Globus pallidus (tissue), 1 donor: ENCODE data around the gene ERCC3.
"Not testable (repeated sequence)": the region's sequence is repeated elsewhere in the genome, so short reads cannot be mapped to it uniquely, and the experiment has no call there.

Source experiments
- DNase-seq: peaks from one replicate; pipeline ENCODE4 v3.0.0-alpha.2; 2015; ENCODE audit warnings: low spot score

The ERCC3 gene

DNA sequence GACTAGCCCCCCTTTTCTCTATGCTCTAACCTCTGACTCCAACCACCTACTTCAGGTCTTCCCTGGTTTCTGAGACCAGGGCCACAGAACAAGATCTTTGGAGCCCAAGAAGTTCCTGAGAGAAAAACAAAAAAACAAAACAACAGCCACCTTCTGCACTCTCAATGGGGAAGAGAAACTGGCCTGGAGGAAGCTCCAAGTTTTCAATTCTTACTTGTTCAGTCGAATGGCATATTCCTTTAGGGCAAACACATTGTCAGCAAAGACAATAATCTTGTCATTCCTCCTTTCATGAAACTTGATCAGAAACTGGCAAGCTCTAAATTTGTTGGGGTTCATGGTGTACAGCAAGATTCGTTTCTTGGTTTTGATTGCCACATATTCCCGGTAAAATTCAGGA is 15.0 kb downstream of the ERCC3 start:
- peak; percentile 19 for DNase-seq

DNA sequence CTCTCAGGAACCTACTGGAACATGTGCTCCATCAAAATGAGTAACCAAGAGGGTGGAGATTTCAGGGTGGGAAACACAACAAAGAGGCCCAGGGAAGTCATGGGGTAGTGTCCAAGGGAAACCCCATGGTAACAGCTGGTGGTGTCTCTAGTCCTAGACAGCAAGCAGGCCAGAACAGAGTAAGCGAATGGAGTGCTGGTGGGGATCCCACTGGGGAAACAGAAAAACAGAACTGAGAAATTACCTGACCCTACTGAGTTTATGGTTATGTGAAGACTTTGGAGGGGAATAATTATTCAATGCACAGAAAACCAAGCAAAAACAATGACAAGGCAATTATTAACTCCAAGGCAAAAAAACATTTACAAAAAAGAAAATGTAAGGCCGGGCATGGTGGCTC is 16.9 kb downstream of the ERCC3 start:
- DNase-seq = no peak

DNA sequence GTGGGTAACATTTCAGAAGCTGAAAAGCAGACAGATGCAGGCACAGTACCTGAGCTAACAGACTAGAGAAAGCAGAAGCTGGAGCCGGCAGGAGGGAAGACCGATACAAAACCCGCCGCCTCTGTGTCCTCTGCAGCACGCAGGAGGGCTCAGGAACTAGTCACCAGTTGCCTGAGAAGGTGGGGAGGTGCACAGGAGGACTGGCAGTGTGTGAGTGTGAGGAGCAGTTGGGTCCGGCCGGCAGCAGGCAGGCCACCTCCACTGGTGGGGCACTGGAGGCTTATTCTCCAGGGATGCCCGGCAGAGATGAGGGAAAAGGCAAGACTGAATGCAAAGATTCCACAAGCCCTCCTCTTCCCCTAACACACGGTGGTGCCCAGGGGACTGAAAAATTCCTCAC is 18.2 kb downstream of the ERCC3 start:
- no peak for DNase-seq

DNA sequence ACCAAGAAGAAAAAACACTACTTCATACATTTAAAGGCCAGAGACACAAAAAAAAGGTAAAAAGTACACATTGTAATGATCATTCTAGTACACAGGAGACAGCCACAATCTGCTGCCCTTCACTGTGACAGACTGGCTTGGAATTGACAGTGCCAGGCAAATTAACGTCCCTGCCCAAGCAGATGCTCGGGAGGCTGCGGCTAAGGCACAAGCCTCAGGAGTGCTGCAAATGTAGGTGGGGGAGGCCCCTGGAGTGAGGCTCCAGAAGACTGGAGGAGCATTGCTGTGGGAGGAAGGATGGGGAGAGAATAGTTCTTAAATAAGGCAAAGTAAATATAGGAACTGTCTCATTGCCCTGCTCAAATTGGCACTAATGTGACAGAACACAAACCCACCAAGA is 18.6 kb downstream of the ERCC3 start:
- DNase-seq = no peak

DNA sequence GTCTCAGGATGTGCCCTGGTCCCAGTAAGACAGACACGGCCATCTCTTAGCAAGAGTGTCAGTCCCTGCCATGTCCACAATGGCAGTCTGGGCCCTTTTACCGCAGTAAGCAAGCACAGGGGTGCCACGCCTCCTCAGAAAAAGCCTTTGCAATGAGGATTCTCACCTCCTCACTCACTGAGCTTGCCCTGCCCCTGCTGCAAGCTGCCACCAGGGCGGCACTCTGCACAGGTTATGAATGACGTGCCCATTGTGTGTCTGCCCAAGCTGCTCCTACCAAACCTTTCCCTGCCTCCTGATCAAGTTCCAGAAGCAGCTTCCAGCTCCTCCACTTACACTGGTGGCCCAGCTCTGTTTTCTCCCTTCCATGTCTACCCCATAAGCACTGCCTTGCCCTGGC is 23.3 kb downstream of the ERCC3 start:
- no peak for DNase-seq

DNA sequence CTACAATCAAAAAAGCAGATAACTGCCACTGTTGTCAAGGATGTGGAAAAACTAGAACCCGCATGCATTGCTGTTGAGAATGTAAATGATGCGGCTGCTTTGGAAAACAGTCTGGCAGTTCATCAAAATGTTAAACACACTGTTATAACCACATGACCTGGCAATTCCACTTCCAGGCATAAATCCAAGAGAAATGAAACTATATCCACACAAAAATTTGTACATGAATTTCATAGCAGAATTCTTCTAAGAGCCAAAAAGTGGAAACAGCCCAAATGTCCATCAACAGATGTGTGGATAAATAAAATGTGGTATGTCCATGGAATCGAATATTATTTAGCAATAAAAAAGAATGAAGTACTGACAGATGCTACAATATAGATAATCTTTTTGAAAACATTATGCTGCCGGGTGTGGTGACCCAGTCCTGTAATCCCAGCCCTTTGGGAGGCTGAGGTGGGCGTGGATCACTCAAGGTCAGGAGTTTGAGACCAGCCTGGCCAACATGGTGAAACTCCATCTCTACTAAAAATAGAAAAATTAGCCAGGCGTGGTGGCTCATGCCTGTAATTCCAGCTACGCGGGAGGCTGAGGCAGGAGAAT is 32.0 kb downstream of the ERCC3 start:
- DNase-seq = no peak

DNA sequence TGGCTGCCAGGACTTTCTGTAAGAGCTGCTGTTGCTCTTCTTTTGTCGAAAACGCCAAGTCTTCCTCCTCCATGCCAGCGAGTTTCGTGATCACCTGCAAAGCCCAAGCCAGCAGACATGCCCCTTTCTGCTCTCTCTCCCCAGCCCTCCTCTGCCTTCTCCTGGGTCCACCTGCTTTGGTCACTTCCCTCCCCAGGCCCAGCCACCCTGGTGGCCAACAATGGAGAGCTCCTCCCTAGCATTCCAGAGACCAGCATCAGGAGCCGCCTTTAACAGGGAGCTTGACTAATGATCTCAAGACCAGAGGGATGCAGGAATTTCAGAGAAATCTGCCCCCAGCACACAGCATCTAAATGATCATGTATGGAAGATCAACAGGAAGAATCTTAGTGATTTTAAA is 34.6 kb downstream of the ERCC3 start:
- no peak for DNase-seq

DNA sequence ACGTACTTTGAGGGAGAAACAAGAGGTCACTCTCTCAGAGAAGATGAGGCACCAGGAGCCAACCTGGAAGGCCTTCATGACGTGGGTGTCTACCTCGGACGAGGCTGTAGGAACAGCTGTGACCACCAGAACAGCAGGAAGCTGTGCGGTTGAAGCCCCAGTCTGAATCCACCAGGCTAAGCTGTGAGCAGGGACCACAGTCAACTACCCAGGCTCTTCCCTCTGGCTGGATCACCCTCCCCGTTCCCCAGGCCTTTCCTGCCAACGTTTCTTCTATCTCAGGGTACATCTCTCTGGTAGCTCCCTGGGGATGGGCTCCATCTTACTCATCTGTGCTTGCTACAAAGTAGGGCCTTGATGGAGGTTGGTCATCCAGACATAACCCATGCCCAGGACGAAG is 37.1 kb downstream of the ERCC3 start:
- DNase-seq = no peak

DNA sequence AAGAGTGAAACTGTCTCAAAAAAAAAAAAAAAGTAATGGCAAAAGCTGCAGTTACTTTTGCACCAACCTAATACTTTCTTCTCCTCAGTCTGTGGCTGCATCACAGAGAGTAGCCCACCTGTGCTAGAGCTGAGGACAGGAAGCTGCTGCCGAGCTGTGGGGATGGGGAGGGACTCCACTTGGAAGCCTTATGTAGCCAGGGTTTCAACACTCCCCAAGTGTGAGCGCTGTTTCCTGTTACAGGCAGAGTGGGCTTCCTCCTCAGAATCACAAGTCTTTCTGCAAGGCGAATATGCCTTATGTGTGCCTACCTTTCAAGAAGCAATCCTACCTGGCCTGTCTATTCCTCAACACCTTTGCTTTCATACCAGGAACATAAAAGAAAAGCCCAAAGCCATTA is 37.6 kb downstream of the ERCC3 start:
- no peak for DNase-seq

DNA sequence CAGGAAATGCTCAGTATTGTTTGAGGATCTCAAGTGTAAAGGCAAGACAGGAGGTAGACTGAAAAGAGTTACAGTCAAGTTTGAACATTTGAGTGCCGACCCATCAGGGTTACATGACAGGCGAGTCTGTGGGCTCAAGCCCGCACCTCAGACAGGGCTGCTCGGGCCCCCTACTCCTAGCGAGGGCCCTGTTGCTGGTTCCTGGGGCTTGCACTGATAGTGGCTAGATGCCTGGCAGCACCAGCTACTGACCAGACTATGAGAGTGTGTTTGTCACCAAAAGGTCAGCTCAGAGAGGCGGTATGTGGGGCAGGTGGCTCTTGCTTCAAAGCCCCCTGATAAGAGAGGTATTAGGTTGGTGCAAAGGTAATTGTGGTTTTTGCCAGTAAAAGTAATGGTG is 38.2 kb downstream of the ERCC3 start:
- DNase-seq = no peak

DNA sequence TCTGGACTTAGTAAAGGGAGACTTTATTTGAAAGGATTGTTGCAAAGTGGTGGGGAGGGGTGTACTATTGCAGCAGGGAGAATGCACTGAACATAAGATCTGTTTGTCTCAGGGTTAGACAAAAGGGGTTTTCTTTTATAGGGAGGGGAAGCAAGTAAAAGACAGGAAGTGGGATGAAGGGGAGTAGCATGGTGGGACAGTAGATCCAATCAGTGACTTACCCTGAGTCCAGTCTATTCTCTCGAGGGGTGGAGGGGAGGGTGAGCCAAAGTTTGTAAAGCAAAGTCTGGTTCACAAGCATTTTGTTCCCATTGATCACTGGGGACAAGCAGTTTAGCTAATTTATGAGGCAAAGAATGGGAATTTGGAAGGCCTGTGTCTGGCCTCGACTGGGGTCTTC is 38.8 kb downstream of the ERCC3 start:
- peak; percentile 26 for DNase-seq

DNA sequence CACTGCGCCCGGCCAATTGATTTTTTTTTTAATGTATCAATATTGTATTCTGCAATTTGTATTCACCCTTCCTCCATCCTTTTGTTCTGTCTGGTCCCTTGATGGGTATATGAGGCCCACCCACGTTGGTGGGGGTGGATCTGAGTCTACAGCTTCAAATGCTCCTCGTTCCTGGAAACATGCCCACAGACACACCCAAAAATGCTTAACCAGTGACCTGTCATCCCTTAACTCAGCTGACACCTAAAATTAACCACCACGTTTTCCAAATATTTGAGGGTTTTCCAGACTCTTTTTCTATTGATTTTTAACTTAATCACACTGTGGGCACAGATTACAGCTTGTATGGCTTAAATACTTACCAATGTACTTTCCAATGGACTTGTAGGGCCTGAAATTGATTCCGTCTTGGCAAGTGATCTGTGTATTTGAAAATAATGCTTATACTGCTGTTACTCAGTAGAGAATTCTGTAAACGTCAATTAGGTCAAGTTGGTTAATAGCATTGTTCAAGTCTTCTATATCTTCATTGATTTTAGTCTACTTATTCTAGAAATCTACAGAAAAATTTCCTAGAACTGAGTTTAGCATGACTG is 39.5 kb downstream of the ERCC3 start:
- DNase-seq = no peak

DNA sequence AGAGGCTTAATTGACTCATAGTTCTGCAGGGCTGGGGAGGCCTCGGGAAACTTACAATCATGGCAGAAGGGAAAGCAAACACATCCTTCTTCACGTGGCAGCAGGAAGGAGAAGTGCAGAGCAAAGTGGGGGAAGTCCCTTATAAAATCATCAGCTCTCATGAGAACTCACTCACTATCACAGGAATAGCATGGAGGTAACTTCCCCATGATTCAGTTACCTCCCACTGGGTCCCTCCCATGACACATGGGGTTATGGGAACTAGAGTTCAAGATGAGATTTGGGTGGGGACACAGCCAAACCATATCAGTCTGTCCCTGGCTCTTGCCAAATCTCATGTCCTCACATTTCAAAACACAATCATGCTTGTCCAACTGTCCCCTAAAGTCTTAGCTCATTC is 52.8 kb downstream of the ERCC3 start:
- not testable (repeated sequence) for DNase-seq

DNA sequence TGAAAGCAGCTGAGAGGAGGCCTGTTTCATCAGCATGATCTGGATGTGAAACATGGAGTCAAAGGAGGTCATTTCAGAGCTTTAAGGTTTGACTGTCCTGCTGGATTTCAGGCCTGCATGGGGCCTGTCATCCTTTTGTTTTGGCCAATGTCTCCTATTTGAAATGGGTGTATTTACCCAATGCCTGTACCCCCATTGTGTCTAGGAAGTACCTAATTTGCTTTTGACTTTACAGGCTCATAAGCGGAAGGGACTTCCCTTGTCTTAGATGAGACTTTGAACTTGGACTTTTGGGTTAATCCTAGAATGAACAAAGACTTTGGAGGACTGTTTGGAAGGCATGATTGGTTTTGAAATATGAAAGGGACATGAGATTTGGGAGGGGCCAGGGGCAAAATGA is 54.5 kb downstream of the ERCC3 start:
- no peak for DNase-seq

DNA sequence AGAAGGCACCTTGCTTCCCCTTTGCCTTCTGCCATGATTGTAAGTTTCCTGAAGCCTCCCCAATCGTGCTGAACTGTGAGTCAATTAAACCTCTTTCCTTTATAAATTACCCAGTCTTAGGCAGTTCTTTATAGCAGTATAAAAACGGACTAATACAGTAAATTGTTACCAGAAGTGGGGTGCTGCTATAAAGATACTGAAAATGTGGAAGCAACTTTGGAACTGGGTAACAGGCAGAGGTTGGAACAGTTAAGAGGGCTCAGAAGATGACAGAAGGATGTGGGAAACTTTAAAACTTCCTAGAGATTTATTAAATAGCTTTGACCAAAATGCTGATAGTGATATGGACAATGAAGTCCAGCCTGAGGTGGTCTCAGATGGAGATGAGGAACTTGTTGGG is 56.2 kb downstream of the ERCC3 start:
- DNase-seq = not testable (repeated sequence)

DNA sequence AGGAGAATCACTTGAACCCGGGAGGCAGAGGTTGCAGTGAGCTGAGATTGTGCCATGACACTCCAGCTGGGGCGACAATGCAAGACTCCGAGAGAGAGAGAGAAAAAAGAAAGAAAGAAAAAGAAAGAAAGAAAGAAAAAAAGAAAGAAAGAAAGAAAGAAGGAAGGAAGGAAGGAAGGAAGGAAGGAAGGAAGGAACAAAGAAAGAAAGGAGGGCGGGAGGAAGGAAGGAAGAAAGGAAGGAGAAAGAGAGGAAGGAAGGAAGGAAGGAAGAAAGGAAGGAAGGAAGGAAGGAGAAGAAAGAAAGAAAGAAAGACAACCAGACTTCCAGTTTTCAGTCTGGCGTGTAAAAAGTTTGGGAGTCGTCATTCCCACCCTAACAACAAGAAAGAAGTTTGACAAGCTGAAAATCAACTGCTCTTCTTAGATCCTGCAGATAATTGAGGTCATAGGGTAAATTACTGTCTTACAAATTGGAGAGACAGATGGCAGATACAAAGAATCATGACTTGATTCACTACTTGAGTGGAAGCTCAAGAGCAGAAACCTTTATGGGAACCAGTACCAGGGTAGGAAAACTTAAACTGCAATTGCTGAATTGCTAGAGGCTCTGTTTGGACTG is 58.8 kb downstream of the ERCC3 start:
- no peak for DNase-seq

DNA sequence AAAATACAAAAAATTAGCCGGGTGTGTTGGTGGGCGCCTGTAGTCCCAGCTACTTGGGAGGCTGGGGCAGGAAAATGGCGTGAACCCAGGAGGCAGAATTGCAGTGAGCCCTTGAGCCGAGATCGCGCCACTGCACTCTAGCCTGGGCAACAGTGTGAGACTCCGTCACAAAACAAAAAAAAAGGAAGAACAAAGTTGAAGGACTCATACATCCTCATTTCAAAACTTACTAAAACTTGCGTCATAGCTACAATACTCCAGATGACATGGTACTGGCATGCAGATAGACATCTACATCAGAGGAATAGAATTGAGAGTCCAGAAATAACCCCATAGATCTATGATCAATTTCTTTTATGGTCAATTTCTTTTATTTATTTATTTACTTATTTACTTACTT is 60.2 kb downstream of the ERCC3 start:
- DNase-seq = no peak

DNA sequence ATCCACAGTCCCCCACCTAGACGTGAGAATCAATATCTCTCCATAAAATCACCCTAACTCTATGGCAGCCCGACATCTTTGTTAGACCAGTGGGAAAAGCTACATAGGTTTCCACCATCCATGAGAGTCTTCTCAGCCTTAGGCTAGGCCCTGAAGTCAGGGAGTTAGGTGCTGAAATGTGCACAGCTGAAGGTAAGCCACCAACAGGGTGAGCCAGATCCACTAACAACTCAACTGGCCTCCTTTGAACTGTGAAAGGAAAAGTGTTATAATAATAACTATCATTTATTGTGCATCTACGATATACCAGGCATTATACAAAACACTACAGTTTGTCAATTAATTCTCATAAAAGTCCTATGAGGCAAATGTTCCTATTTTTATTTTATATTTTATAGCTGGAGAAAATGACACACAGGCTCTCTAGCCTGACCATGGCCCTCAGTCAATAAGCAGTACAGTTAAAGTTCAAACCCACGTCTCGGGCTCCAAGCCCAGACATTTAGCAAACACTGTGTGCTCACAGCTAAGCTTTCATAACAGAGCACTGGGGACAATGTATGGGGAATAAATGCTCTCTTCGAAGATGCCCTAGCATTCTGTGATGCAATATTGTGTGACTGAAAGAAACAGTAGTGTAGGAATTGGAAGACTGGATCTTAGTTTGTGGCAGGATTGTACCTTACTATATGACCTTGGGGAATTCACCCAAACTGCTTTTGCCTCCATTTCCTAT is 62.6 kb downstream of the ERCC3 start:
- no peak for DNase-seq

DNA sequence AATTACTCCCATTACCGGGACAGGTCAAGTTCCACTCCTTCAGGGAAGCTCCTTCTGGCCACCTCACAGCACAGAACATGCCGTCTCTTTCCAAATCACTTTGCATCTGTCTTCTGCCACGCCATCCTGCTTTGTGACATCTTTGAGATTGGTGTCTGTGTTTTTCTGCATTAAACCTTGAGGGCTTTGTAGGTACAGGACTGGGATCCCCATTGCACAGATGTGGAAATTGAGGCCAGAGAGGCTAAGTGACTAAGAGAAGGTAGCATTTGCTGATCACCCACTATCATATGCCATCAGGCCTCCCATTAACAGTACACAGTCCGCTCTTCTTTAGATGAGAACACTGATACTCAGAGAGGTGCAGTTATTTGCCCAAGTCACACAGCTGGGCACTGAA is 64.4 kb downstream of the ERCC3 start:
- DNase-seq = no peak

DNA sequence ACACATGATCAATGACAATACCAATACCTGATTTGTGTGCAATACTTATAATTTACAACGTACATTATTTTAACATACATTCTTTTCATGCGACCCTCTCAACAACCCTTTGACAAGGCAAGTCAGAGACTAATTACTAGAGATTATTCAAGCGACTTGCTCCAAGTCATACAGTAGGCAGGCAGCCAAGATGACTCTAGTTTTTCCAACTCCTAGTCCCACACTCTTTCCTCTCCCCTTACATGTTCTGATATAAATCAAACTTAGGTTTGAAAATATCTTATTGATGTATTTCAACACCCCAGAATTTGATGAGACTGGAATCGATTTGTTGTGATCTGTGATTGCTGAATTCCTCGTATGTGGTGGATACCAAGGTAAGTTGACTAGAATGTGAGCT is 65.8 kb downstream of the ERCC3 start:
- no peak for DNase-seq

DNA sequence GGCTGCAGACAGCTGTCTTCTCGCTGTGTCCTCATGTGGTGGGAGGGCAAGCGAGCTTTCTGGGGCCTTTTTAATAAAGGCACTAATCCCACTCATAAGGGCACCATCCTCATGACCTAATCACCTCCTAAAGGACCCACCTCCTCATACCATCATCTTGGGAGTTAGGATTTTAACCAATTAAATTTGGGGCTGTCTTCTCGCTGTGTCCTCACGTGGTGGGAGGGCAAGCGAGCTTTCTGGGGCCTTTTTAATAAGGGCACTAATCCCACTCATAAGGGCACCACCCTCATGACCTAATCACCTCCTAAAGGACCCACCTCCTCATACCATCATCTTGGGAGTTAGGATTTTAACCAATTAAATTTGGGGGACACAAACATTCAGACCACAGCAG is 66.7 kb downstream of the ERCC3 start:
- not testable (repeated sequence) for DNase-seq

DNA sequence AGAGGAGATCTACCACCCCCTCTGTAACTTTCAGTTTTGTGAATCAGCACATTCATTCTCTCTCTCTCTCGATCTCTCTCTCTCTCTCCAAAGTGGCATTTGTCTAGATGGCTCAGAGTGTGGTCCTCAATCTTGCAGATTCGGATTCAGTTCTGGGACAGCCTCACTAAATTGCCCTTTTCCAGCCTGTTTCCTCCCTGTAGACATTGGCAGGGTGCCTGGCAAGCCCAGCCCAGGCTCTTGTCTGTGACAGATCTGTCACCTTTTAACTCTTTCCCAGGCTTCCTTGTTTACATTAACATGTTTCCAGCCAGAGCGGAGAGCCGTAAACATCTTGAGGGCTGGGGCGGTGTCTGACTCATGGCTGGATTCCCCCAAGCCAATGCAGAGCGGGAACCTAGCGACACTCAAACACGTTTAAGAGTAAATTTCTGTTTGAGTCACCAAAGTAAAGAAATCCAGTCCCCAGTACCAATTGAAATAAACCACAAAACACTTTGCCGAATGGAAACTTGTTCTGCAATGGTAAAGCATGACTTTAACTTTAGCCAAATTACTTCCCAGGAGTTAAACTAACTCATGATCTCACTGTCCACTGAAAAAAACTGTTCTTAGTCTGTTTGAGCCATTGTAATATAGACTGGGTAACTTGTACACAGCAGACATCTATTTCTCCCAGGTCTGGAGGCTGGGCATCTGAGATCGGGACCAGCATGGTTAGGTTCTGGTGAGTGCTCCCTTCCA is 67.3 kb downstream of the ERCC3 start:
- DNase-seq = no peak

DNA sequence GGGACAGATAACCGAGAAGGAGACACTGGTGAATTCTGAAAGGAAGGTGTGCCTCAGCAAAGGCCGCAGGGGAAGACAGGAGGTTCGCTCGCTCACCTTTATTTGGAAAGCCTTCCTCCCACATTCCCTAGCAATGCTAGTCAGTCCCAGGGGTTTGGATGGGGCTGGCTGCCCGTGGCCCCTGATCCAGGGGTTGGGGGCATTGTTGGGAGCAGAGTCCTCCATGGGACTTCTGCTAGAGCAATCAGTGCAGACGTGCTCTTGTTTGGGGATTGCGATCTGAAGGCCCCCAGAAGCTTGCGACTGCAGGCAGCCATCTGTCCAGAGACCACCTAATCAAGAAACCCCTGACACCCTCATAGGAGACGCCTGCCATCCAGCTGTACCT is 67.8 kb downstream of the ERCC3 start:
- no peak for DNase-seq
